ENCODE measurements around the gene CD99L2.

Gene CD99L2

DNA sequence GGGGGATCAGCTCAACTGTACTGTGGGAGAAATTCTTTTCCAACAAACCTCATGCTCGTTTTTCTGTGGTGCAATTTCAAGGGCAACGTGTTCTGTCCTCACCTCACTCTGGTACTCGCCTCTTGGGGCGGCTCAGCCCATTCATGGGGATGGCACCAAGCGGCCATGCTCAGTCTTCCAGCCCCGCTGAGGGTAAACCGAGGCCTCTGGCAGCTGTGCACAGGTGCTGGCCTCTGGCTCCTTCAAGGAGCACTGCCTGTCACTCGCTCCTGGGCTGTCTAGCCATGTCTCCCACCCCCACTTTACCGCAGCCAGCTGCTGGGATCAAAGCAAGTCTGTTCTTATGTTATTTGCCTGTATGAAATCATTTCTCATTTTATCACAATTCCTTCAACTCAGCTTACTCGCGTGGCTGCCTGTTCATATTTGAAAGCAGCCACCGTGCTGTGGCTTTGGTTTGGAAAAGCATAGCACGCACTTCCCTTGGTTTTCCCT, 135.1 kb downstream of the CD99L2 start:
- no peak for DNase-seq (ENCODE audit: low spot score)

- DNase-seq (ENCODE audit: low spot score) = no peak
These were observed 136.0 kb downstream of the CD99L2 start for GRCh38 chrX:150762258-150763165.

DNA sequence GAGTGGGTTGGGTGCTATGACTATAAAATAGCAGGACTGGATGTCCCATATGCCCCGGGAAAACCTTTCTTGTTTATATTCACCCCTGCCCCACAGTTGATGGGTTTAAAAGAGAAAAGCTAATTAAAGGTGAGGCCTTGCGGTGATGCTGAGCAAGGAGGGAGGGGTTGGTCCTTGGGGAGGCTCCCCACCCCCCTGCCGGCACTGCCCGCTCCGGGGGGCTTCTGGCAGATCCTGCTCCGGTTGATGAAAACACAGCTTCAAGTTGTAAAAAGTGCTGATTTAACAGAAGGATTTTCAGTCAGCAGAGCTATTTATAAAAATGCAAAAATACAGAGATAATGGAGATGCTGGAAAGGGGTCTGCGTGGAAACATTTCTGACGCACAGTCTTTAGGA, 136.7 kb downstream of the CD99L2 start:
- DNase-seq (ENCODE audit: low spot score) = no peak

GRCh38 chrX:150761176-150761818, 137.2 kb downstream of the CD99L2 start:
- no peak for DNase-seq (ENCODE audit: low spot score)

DNA sequence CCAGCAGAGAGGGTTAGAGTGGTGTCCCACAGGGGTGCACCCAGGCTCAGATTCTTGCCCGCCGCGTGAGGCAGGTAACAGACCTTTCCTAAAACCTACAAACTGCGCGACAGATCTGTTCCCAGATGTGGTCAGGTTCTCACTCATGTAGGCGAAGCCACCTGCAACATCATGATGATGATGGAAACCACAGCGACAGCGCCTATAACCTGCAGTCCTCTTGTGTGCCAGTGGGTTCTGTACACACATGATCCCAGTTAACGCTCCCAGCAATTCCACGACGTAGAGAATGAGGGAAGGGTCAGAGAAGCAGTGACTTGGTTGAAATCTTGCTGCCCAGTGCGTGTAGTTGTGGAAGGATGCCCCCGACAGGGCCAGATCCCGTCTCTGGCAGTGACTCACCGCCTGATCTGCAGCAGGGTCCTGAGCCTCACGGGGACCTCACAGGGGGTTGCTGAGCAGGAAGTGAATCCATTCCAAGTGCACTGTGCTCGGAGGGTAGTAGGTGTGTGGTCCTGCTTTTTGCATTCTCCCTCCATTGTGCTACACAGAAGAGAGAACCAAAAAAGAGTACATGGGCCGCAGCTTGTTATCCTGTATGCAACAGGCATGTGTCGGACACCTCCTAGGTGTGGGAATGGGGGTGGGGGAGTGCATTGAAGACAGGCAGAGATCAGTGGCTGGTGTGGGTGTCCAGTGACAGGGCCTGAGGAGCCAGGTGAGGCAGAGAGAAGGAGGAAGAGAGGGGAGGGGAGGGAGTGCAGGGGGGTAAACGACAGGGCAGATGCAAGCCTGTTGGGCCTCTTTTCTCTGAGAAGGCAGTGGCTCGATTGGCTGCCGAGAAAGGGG, 138.7 kb downstream of the CD99L2 start:
- no peak for DNase-seq (ENCODE audit: low spot score)

DNA sequence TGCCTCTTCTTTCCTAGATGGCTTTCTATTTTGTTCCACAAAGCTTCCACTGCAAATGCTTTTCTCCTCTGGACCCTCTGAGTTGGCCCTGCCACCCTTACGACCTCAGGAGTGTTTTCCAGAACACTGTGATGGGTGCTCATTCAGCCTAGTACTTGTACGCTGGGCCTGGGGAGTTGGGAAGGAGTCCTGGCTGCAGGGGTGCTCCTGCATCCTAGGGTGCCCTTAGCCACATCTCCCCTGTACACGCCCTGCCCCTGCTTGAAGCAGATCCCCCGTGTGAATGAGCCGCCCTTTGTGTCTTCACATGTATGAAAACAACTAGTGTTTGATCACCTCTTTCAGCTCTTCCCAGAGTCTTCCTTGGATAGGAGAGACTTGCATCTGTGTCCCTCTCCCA, 141.1 kb downstream of the CD99L2 start:
- no peak for DNase-seq (ENCODE audit: low spot score)

DNA sequence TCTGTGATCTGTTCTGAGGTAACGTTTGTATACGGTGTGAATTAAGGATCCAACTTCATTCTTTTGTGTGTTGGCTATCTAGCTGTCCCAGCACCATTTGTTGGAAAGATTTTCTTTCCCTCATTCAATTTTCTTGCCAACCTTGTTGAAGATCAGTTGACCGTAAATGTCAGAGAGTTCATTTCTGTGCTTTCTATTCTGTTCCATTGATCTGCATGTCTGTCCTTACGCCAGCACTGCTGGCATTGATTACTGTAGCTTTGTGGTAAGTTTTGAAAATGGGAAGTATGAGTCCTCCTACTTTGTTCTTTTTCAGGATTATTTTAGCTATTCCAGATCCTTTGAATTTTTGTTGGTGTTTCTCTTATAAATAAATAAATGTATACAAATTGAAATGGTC, 144.5 kb downstream of the CD99L2 start:
- no peak for DNase-seq (ENCODE audit: low spot score)

GRCh38 chrX:150753357-150753756, 145.1 kb downstream of the CD99L2 start:
- no peak for DNase-seq (ENCODE audit: low spot score)

DNA sequence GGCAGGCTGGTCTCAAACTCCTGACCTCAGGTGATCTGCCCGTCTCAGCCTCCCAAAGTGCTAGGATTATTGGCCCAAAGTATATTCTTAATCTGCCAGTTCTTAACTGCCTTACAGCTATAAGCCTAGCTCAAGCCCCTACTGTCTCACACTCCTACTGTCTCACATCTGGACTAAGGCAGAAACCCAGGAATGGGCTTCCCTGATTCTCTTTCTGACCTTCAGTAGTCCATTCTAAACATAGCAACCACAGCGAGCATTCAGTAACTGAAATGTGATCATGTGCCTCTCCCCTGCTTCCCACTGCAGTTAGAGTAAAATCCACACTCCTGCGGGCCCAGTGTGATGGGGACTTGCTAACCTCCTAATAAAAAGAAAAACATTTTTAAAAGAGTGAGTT, 146.3 kb downstream of the CD99L2 start:
- no peak for DNase-seq (ENCODE audit: low spot score)

GRCh38 chrX:150736475-150736874, 162.0 kb downstream of the CD99L2 start:
- DNase-seq (ENCODE audit: low spot score) = no peak

DNA sequence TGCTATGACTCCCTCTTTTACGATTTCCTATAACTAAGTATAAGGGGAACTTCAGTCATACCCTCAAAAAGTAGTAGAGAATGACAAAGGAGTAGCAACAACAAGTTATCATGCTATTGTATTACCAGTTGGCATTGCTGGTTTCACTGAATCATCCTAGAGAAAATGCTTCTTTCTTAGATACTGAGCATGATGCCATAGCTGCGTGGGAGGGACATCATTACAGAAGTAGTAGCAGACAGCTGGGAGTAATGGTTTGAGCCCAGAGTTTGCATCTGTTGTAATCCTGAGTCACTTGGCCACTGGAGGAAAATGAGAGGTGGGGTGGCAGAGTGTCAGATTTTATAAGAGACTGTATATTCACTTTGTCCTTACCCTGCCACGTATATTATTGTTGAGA, 166.7 kb downstream of the CD99L2 start:
- DNase-seq (ENCODE audit: low spot score) = no peak

GRCh38 chrX:150730719-150731118, 167.7 kb downstream of the CD99L2 start:
- no peak for DNase-seq (ENCODE audit: low spot score)

DNA sequence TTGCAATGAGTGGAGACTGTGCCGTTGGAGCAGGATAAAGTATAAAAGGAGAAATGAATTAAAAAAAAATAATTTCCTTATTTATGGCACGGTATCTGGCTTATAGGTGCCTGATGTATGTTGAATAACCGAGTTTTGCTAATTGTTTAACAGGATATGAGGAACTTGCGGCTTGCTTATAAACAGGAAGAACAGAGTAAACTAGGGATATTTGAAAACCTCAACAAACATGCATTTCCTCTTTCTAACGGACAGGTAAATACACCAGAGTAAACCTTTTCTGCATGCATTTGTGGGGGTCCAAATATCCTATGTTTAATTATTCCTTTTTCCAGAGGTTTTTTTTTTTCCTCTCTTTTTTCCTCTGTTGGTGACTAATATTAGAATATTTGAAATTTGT, 168.5 kb downstream of the CD99L2 start:
- DNase-seq (ENCODE audit: low spot score) = no peak

DNA sequence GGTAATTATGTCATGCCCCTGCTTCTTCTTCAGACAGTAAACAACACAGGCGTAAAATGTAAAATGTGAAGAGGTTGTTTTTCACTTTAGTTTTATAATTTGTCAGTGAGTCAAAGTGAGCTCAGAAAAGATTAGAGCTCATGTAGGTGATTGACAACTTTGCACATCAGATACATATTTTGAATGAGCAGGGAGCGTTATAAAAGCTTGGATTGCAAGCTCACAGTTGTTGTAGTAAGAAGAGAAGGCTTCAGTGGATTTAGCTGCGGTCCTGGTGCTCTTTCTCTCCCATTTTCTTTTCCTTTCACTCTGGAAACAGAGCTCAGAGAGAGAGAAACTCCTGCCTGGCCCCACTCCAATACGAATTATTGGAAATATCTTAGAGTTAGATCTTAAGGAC, 178.8 kb downstream of the CD99L2 start:
- DNase-seq (ENCODE audit: low spot score) = no peak
